C4-2B (cell line): ENCODE measurements around the gene FSIP1.

Source experiments
- CTCF ChIP-seq: fragments of 450-650 bp; conservative IDR thresholded peaks from 2 replicates; pipeline ENCODE4 v1.5.1; 2017; ENCODE audit warnings: mild to moderate bottlenecking
- ZFX ChIP-seq: fragments of 450-650 bp; IDR thresholded peaks from 2 replicates; pipeline ENCODE4 v1.6.1; 2017

DNA sequence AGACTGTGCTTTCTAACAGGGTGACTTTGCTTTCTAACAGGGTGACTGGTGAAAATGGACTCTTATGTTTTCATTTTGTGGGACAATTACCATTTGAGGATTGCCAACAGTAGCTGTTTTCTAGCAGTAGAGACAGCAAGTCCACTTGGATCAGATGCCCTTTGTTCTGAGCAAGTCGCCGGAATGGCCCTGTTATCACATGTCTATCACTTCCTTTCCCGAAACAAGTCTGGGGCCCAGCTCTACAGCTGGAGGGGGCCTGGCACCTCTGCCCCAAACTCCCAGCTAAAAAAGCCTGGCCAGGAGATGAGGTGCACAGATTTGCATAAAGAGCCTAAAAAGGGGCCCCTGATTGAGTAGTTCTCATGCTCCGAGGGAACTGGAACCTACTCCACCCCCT is 157.2 kb downstream of the FSIP1 start:
- no peak for TF ChIP-seq CTCF
- TF ChIP-seq ZFX: no peak
